Fibroblast of the aortic adventitia (primary cell): ENCODE results near the gene PROX1. TPM values are rescaled to one million over a fixed set of nuclear protein-coding genes. Genes with fewer than 3 reads are reported as not detected.
"Not testable (repeated sequence)": the region's sequence is repeated elsewhere in the genome, so short reads cannot be mapped to it uniquely, and the experiment has no call there.

ENCODE experiments used
- DNase-seq: peaks from one replicate; pipeline ENCODE4 v3.0.0-alpha.2; 2010; ENCODE audit warnings: low read depth
- H3K4me3 ChIP-seq: 2 replicates; pipeline ENCODE4 v1.5.1; 2011; ENCODE audit warnings: low read depth, mild to moderate bottlenecking, control low read depth, low read length, moderate library complexity
- CTCF ChIP-seq: IDR thresholded peaks from 2 replicates; pipeline ENCODE4 v1.5.1; 2011; ENCODE audit warnings: mild to moderate bottlenecking, low read length, control low read depth, inconsistent platforms; ENCODE audit not compliant: insufficient read depth
- total RNA-seq: library from RNA; depleted of rRNA; stranded (reverse); fragments of >200 nt; gene quantifications from 2 replicates; pipeline ENCODE4 v1.2.3, GENCODE V29; 2012; ENCODE audit warnings: low replicate concordance

The PROX1 gene
- total RNA-seq, 1 donor = 0.36 TPM

- no peak for TF ChIP-seq CTCF
These were observed 87.7 kb downstream of the PROX1 start for GRCh38 chr1:214075305-214075998.

GRCh38 chr1:214075999-214076707 lies 88.4 kb downstream of the PROX1 start:
- DNase-seq = no peak
- no peak overlapping the region for H3K4me3 ChIP-seq
- TF ChIP-seq CTCF = no peak

More at GRCh38 chr1:214075305-214075998, 87.7 kb downstream of the PROX1 start:
- DNase-seq = no peak
- H3K4me3 ChIP-seq = no peak overlapping the region

GRCh38 chr1:214076708-214077065 lies 88.9 kb downstream of the PROX1 start:
- H3K4me3 ChIP-seq = no peak overlapping the region
- DNase-seq = no peak
- TF ChIP-seq CTCF = no peak

GRCh38 chr1:214078950-214079349 lies 91.2 kb downstream of the PROX1 start:
- DNase-seq = no peak
- no peak overlapping the region for H3K4me3 ChIP-seq
- TF ChIP-seq CTCF = no peak

- TF ChIP-seq CTCF = no peak
- no peak overlapping the region for H3K4me3 ChIP-seq
- DNase-seq = no peak
These were observed 97.6 kb downstream of the PROX1 start for GRCh38 chr1:214085325-214085724.

GRCh38 chr1:214086945-214087344 lies 99.2 kb downstream of the PROX1 start:
- DNase-seq = no peak
- H3K4me3 ChIP-seq = no peak overlapping the region
- no peak for TF ChIP-seq CTCF

- DNase-seq, H3K4me3 ChIP-seq: not testable (repeated sequence)
These were observed 101.2 kb downstream of the PROX1 start for GRCh38 chr1:214089003-214089402.
